HG02763 (cell line): Measurements from ENCODE around the gene EEF1A2.

Source experiments
- ATAC-seq: cut with Tn5 transposase; IDR thresholded peaks from one replicate; pipeline ENCODE4 v1.9.1; 2021; ENCODE audit warnings: mild to moderate bottlenecking, moderate library complexity; ENCODE audit not compliant: unreplicated experiment

Gene EEF1A2

GRCh38 chr20:63439866-63440265 is 59.0 kb downstream of the EEF1A2 start:
- ATAC-seq = no peak

DNA sequence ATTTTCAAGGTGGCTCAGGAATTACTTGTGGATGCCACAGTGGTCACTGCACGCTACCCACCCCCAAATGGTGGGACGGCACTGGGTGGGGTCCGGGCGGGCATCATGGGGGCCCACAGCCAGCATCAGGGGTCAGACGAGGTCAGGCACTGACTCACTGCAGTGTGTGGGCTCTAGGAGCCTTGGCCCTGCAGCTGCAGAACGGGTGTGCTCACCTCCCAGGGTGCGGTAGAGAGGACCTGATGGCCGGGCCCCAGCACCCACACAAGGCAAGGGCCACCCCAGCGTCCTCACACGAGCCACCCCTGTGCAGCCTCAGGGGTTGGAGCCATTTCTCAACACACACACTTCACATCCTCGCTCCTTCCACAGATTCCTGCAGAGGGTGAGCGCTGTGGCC is 60.8 kb downstream of the EEF1A2 start:
- ATAC-seq = no peak
